Measurements from ENCODE around the gene LRRC47.

LRRC47 gene

GRCh38 chr1:3731583-3732433 lies 64.5 kb downstream of the LRRC47 start:
- DNase-seq, result no peak

- DNase-seq, result no peak
These were observed 65.6 kb downstream of the LRRC47 start for GRCh38 chr1:3730543-3731247.

- DNase-seq, result no peak
These were observed 66.4 kb downstream of the LRRC47 start for GRCh38 chr1:3729594-3730542.

All from NCI-H69 (cell line).